Measurements from ENCODE around the gene ALPP.

ALPP gene

GRCh38 chr2:232349546-232349945, 29.0 kb upstream of the ALPP start:
- Histone ChIP-seq H3K79me2 (ENCODE audit: insufficient read depth, low read length) (no peaks in the 10 kb centered on the region), H3K4me3 (ENCODE audit: low read depth, low read length, poor library complexity, severe bottlenecking) (no peak overlapping the region), H3F3A (ENCODE audit: insufficient read depth, low read length) (no peaks in the 10 kb centered on the region), H3K4me2 (ENCODE audit: low read length) (no peak overlapping the region), H3K36me3 (ENCODE audit: insufficient read depth, low read length) (no peaks in the 10 kb centered on the region), H2AFZ (ENCODE audit: low read length) (no peak overlapping the region), H3K9me2 (ENCODE audit: low read depth, low read length) (no peaks in the 10 kb centered on the region), H4K20me1 (ENCODE audit: insufficient read depth, low read length) (no peaks in the 10 kb centered on the region), H3K9ac (ENCODE audit: low read length) (no peak overlapping the region), H3K9me3 (ENCODE audit: low read length) (no peaks in the 10 kb centered on the region), H3K27me3 (ENCODE audit: insufficient read depth, low read length) (0 out of 2 replicates have a peak, but pooled peaks cover 4% of the 10 kb centered on the region), H3K27ac (ENCODE audit: low read depth, low read length, poor library complexity, severe bottlenecking) (no peak overlapping the region), H3K4me1 (ENCODE audit: insufficient read depth, low read length, severe bottlenecking) (no peaks in the 10 kb centered on the region)
- TF ChIP-seq CTCF (IDR thresholded peaks at IDR 0.05; ENCODE audit: low read length) (no peak), EZH2 (IDR thresholded peaks at IDR 0.05; ENCODE audit: borderline replicate concordance, low read length) (no peak)

GRCh38 chr2:232349946-232350635, 28.5 kb upstream of the ALPP start:
- H3K9ac ChIP-seq (ENCODE audit: low read length), result no peak overlapping the region

GRCh38 chr2:232350804-232351685, 27.5 kb upstream of the ALPP start:
- Histone ChIP-seq H3K27me3 (ENCODE audit: insufficient read depth, low read length) (0 out of 2 replicates have a peak, but pooled peaks cover 4% of the 10 kb centered on the region), H3K79me2 (ENCODE audit: insufficient read depth, low read length) (no peaks in the 10 kb centered on the region), H3K4me3 (ENCODE audit: low read depth, low read length, poor library complexity, severe bottlenecking) (no peak overlapping the region), H3K36me3 (ENCODE audit: insufficient read depth, low read length) (no peaks in the 10 kb centered on the region), H3F3A (ENCODE audit: insufficient read depth, low read length) (no peaks in the 10 kb centered on the region), H2AFZ (ENCODE audit: low read length) (no peak overlapping the region), H3K27ac (ENCODE audit: low read depth, low read length, poor library complexity, severe bottlenecking) (no peak overlapping the region), H3K9ac (ENCODE audit: low read length) (no peak overlapping the region), H3K4me1 (ENCODE audit: insufficient read depth, low read length, severe bottlenecking) (no peaks in the 10 kb centered on the region), H3K9me3 (ENCODE audit: low read length) (no peaks in the 10 kb centered on the region), H4K20me1 (ENCODE audit: insufficient read depth, low read length) (no peaks in the 10 kb centered on the region), H3K9me2 (ENCODE audit: low read depth, low read length) (no peaks in the 10 kb centered on the region), H3K4me2 (ENCODE audit: low read length) (no peak overlapping the region)
- no peak for TF ChIP-seq EZH2 (IDR thresholded peaks at IDR 0.05; ENCODE audit: borderline replicate concordance, low read length)
- TF ChIP-seq CTCF (IDR thresholded peaks at IDR 0.05; ENCODE audit: low read length), result no peak

More at GRCh38 chr2:232349946-232350635, 28.5 kb upstream of the ALPP start:
- Histone ChIP-seq H3K36me3 (ENCODE audit: insufficient read depth, low read length) (no peaks in the 10 kb centered on the region), H3K79me2 (ENCODE audit: insufficient read depth, low read length) (no peaks in the 10 kb centered on the region), H3K4me2 (ENCODE audit: low read length) (no peak overlapping the region), H3K27ac (ENCODE audit: low read depth, low read length, poor library complexity, severe bottlenecking) (no peak overlapping the region), H3K4me1 (ENCODE audit: insufficient read depth, low read length, severe bottlenecking) (no peaks in the 10 kb centered on the region), H3K9me2 (ENCODE audit: low read depth, low read length) (no peaks in the 10 kb centered on the region), H2AFZ (ENCODE audit: low read length) (no peak overlapping the region), H3K27me3 (ENCODE audit: insufficient read depth, low read length) (0 out of 2 replicates have a peak, but pooled peaks cover 4% of the 10 kb centered on the region), H3F3A (ENCODE audit: insufficient read depth, low read length) (no peaks in the 10 kb centered on the region), H3K4me3 (ENCODE audit: low read depth, low read length, poor library complexity, severe bottlenecking) (no peak overlapping the region), H3K9me3 (ENCODE audit: low read length) (no peaks in the 10 kb centered on the region), H4K20me1 (ENCODE audit: insufficient read depth, low read length) (no peaks in the 10 kb centered on the region)
- TF ChIP-seq CTCF (IDR thresholded peaks at IDR 0.05; ENCODE audit: low read length) (no peak), EZH2 (IDR thresholded peaks at IDR 0.05; ENCODE audit: borderline replicate concordance, low read length) (no peak)
